H9 (cell line): ENCODE measurements around the gene JUNB. TPM values are rescaled to one million over a fixed set of nuclear protein-coding genes. Genes with fewer than 3 reads are reported as not detected.

Experiments used
- DNase-seq: peaks from one replicate; pipeline ENCODE4 v3.0.0-alpha.2; 2017
- H2AFZ ChIP-seq: one replicate; pipeline ENCODE4 v1.6.1; 2013; ENCODE audit warnings: mild to moderate bottlenecking, low read length, control low read depth, moderate library complexity
- H2AK5ac ChIP-seq: 2 replicates; pipeline ENCODE4 v1.6.1; 2013; ENCODE audit warnings: low read length, control low read depth, mixed read lengths; ENCODE audit not compliant: insufficient read length
- H2BK120ac ChIP-seq: one replicate; pipeline ENCODE4 v1.6.1; 2013; ENCODE audit warnings: low read depth, mild to moderate bottlenecking, low read length, control low read depth, inconsistent platforms; ENCODE audit not compliant: poor library complexity, severe bottlenecking
- H2BK12ac ChIP-seq: 2 replicates; pipeline ENCODE4 v1.6.1; 2013; ENCODE audit warnings: low read length, control low read depth, mixed read lengths, low read depth; ENCODE audit not compliant: insufficient read length
- H2BK15ac ChIP-seq: 2 replicates; pipeline ENCODE4 v1.6.1; 2013; ENCODE audit warnings: low read depth, low read length, control low read depth
- H2BK20ac ChIP-seq: one replicate; pipeline ENCODE4 v1.6.1; 2013; ENCODE audit warnings: low read depth, mild to moderate bottlenecking, low read length, control low read depth, inconsistent platforms; ENCODE audit not compliant: poor library complexity, severe bottlenecking
- H2BK5ac ChIP-seq: 2 replicates; pipeline ENCODE4 v1.6.1; 2013; ENCODE audit warnings: low read length, control low read depth, mixed read lengths; ENCODE audit not compliant: insufficient read length
- H3K14ac ChIP-seq: 2 replicates; pipeline ENCODE4 v1.6.1; 2013; ENCODE audit warnings: low read length, control low read depth; ENCODE audit not compliant: insufficient read depth
- H3K18ac ChIP-seq: 2 replicates; pipeline ENCODE4 v1.6.1; 2013; ENCODE audit warnings: low read depth, mild to moderate bottlenecking, mixed read lengths, low read length, control low read depth; ENCODE audit not compliant: insufficient read length
- H3K23ac ChIP-seq: 2 replicates; pipeline ENCODE4 v1.6.1; 2013; ENCODE audit warnings: low read length, control low read depth, mixed read lengths, low read depth; ENCODE audit not compliant: insufficient read length
- H3K23me2 ChIP-seq: 2 replicates; pipeline ENCODE4 v1.6.1; 2013; ENCODE audit warnings: low read depth, mild to moderate bottlenecking, mixed read lengths, low read length, control low read depth; ENCODE audit not compliant: insufficient read length, poor library complexity, severe bottlenecking
- H3K27ac ChIP-seq: 2 replicates; pipeline ENCODE4 v1.5.1; 2013; ENCODE audit warnings: low read length, control low read depth, mixed read lengths, low read depth; ENCODE audit not compliant: insufficient read length
- H3K27me3 ChIP-seq: 2 replicates; pipeline ENCODE4 v1.6.1; 2013; ENCODE audit warnings: low read length, control low read depth, inconsistent platforms; ENCODE audit not compliant: insufficient read depth
- H3K4ac ChIP-seq: 2 replicates; pipeline ENCODE4 v1.6.1; 2013; ENCODE audit warnings: low read depth, mild to moderate bottlenecking, control low read depth, inconsistent platforms, low read length, moderate library complexity
- H3K4me1 ChIP-seq: 2 replicates; pipeline ENCODE4 v1.6.1; 2013; ENCODE audit warnings: low read length, control low read depth, inconsistent platforms; ENCODE audit not compliant: insufficient read depth
- H3K4me2 ChIP-seq: 2 replicates; pipeline ENCODE4 v1.6.1; 2013; ENCODE audit warnings: low read length, control low read depth, mixed read lengths; ENCODE audit not compliant: insufficient read length, insufficient read depth
- H3K56ac ChIP-seq: 2 replicates; pipeline ENCODE4 v1.6.1; 2013; ENCODE audit warnings: low read depth, mild to moderate bottlenecking, mixed read lengths, low read length, control low read depth; ENCODE audit not compliant: insufficient read length
- H3K79me1 ChIP-seq: 2 replicates; pipeline ENCODE4 v1.6.1; 2013; ENCODE audit warnings: low read depth, mild to moderate bottlenecking, moderate library complexity, low read length, control low read depth, inconsistent platforms; ENCODE audit not compliant: insufficient read depth, poor library complexity, severe bottlenecking
- H3K79me2 ChIP-seq: 2 replicates; pipeline ENCODE4 v1.6.1; 2013; ENCODE audit warnings: low read length, control low read depth, inconsistent platforms; ENCODE audit not compliant: insufficient read depth
- H3K9ac ChIP-seq: 2 replicates; pipeline ENCODE4 v1.6.1; 2013; ENCODE audit warnings: low read length, control low read depth, mixed read lengths; ENCODE audit not compliant: insufficient read length; ENCODE audit errors: extremely low read depth
- H3K9me3 ChIP-seq: one replicate; pipeline ENCODE4 v1.6.1; 2013; ENCODE audit warnings: low read depth, low read length, inconsistent platforms; ENCODE audit not compliant: control insufficient read depth
- H3T11ph ChIP-seq: one replicate; pipeline ENCODE4 v1.6.1; 2013; ENCODE audit warnings: mild to moderate bottlenecking, low read length, control low read depth, inconsistent platforms
- H4K20me1 ChIP-seq: one replicate; pipeline ENCODE4 v1.6.1; 2013; ENCODE audit not compliant: control insufficient read depth, insufficient read length, insufficient read depth
- H4K5ac ChIP-seq: 2 replicates; pipeline ENCODE4 v1.6.1; 2013; ENCODE audit warnings: low read depth, mild to moderate bottlenecking, mixed read lengths, low read length, control low read depth; ENCODE audit not compliant: insufficient read length
- H4K8ac ChIP-seq: replicated peaks from 2 replicates; pipeline ENCODE4 v1.6.1; 2013; ENCODE audit warnings: low read length, control low read depth, mixed read lengths, low read depth; ENCODE audit not compliant: insufficient read length
- H4K91ac ChIP-seq: 2 replicates; pipeline ENCODE4 v1.6.1; 2013; ENCODE audit warnings: low read depth, mild to moderate bottlenecking, moderate library complexity, mixed read lengths, low read length, control low read depth; ENCODE audit not compliant: insufficient read length
- H3K27ac Mint-ChIP-seq, 3 experiments: 2 replicates in 2 of 3; 3 replicates in 1 of 3; pipeline ENCODE4 v1.8.0; 2020 to 2021; ENCODE audit warnings: mixed read lengths in 3 of 3, mild to moderate bottlenecking in 1 of 3, moderate library complexity in 1 of 3
- H3K27me3 Mint-ChIP-seq: 2 replicates; pipeline ENCODE4 v1.8.0; 2021; ENCODE audit warnings: low read depth, mild to moderate bottlenecking, moderate library complexity, mixed read lengths
- H3K36me3 Mint-ChIP-seq, 3 experiments: 2 replicates in 2 of 3; 3 replicates in 1 of 3; pipeline ENCODE4 v1.8.0; 2020 to 2021; ENCODE audit warnings: low read depth in 3 of 3, mixed read lengths in 3 of 3; ENCODE audit not compliant: insufficient read depth in 1 of 3
- H3K4me1 Mint-ChIP-seq, 2 experiments: 2 replicates each; pipeline ENCODE4 v1.8.0; 2020; ENCODE audit warnings: mixed read lengths in 2 of 2
- H3K4me3 Mint-ChIP-seq, 2 experiments: 2 replicates in 1 of 2; 3 replicates in 1 of 2; pipeline ENCODE4 v1.8.0; 2020 to 2021; ENCODE audit warnings: mild to moderate bottlenecking in 2 of 2, mixed read lengths in 2 of 2, moderate library complexity in 1 of 2
- H3K9me3 Mint-ChIP-seq, 2 experiments: 2 replicates in 1 of 2; 3 replicates in 1 of 2; pipeline ENCODE4 v1.8.0; 2020; ENCODE audit warnings: mild to moderate bottlenecking in 2 of 2, mixed read lengths in 2 of 2, moderate library complexity in 1 of 2
- WGBS: extraction: QIAGEN DNeasy Blood & Tissue Kit; methylation state at CpG from one replicate; pipeline ENCODE4 v1.1.7; 2013; ENCODE audit warnings: missing lambda C conversion rate, low lambda C conversion rate, mixed read lengths; ENCODE audit not compliant: insufficient read length; ENCODE audit errors: extremely low coverage; 5-methylcytosine and 5-hydroxymethylcytosine counted together
- total RNA-seq: library from RNA; stranded (reverse); gene quantifications from 2 replicates; pipeline ENCODE4 v1.2.1, GENCODE V29; 2021
- TF ChIP-seq, protein P1 (sequence below): fragments of 200-600 bp; sonication (generic); conservative IDR thresholded peaks from 3 replicates; pipeline ENCODE4 v1.8.0; 2021; ENCODE audit warnings: antibody characterized with exemption, mild to moderate bottlenecking

Gene JUNB
- total RNA-seq, 1 experiment from 2014 or later, result 15.9 TPM

DNA sequence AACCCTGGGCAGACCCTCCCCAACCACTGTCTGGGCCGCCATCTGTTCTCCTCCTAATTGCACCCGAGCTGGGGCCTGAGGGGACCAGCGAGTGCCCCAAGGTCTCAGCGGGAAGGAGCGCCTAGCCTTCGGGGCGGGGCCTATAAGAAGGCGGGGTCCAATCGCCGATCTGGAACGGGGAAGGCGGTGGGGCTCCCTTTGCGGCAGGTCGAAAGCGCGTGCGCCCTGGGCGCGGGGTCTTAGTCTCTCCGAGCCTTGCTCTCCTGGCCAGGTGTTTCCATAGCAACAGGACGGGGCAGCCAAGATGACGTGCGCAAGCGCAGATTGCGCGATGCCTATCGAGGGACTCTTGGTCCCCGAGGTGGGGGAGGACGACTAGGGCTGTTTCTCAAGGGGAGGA is 49.8 kb downstream of the JUNB start:
- Histone ChIP-seq H3K23ac (no peak overlapping the region), H4K8ac (no peak overlapping the region), H4K5ac (no peak overlapping the region), H2AFZ (no peak overlapping the region), H2BK15ac (no peak overlapping the region), H2BK5ac (no peak overlapping the region), H3K14ac (no peak overlapping the region), H3K79me1 (no peaks in the 10 kb centered on the region), H3K27ac (no peak overlapping the region), H3K4ac (no peak overlapping the region), H3K9me3 (no peaks in the 10 kb centered on the region), H2BK120ac (no peak overlapping the region), H3K4me2 (peak overlapping the region; percentile 48), H3K79me2 (no peaks in the 10 kb centered on the region), H2AK5ac (no peak overlapping the region), H4K20me1 (no peaks in the 10 kb centered on the region), H2BK12ac (no peak overlapping the region), H3K18ac (no peak overlapping the region), H3T11ph (no peak overlapping the region), H3K27me3 (no peaks in the 10 kb centered on the region), H3K23me2 (peaks cover 2% of the 10 kb centered on the region), H3K4me1 (peaks cover 2% of the 10 kb centered on the region; the same call in 1 of the 2 replicates), H3K9ac (no peak overlapping the region), H2BK20ac (no peak overlapping the region), H3K56ac (no peak overlapping the region), H4K91ac (no peak overlapping the region)
- Mint-ChIP-seq H3K27ac (peak overlapping the region; percentile 95 to 99 (median 99); a peak in 6 of 7 replicates), H3K4me3 (peak overlapping the region; percentile 64 to 81), H3K27me3 (peaks cover 8% of the 10 kb centered on the region), H3K4me1 (peaks cover 35 to 37% of the 10 kb centered on the region in 2 experiments), H3K36me3 (peaks cover 0 to 8% (median 8%) of the 10 kb centered on the region in 3 experiments; a peak in 6 of 7 replicates), H3K9me3 (no peaks in the 10 kb centered on the region; a peak in 1 of 5 replicates)
- TF ChIP-seq, protein P1, sequence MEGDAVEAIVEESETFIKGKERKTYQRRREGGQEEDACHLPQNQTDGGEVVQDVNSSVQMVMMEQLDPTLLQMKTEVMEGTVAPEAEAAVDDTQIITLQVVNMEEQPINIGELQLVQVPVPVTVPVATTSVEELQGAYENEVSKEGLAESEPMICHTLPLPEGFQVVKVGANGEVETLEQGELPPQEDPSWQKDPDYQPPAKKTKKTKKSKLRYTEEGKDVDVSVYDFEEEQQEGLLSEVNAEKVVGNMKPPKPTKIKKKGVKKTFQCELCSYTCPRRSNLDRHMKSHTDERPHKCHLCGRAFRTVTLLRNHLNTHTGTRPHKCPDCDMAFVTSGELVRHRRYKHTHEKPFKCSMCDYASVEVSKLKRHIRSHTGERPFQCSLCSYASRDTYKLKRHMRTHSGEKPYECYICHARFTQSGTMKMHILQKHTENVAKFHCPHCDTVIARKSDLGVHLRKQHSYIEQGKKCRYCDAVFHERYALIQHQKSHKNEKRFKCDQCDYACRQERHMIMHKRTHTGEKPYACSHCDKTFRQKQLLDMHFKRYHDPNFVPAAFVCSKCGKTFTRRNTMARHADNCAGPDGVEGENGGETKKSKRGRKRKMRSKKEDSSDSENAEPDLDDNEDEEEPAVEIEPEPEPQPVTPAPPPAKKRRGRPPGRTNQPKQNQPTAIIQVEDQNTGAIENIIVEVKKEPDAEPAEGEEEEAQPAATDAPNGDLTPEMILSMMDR, result no peak
- WGBS, result no CpG with 5 or more reads among the region's 29 CpGs
- DNase-seq, result peak; percentile 98
